ENCODE results near the gene CDKL4.
"Not testable (repeated sequence)": the region's sequence is repeated elsewhere in the genome, so short reads cannot be mapped to it uniquely, and the experiment has no call there.

Gene CDKL4

DNA sequence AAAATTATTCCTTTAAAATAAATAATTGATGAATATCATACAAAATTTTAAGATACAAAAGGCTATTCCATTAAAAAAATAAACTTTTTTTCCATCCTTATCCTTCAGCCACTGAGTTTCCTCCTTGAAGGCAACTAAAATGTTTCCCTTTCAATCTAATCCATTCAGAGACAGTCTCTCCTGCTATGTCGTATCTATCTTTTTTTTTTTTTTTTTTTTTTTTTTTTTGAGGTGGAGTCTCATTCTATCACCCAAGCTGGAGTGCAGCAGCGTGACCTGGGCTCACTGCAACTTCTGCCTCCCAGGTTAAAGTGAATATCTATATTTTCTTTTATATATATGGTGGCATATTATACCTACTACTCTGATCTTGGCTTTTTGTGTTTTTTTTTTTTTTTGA lies 91.3 kb downstream of the CDKL4 start:
- H3K9ac ChIP-seq (ENCODE audit: low read length), result no peak overlapping the region
- no peaks in the 10 kb centered on the region for H3K27me3 ChIP-seq (ENCODE audit: control insufficient read depth in 1 of 2, insufficient read depth in 2 of 2, low read length in 2 of 2)
- no peaks in the 10 kb centered on the region for H3K36me3 ChIP-seq (ENCODE audit: insufficient read depth, low read length)
- no peaks in the 10 kb centered on the region for H3K4me1 ChIP-seq (ENCODE audit: insufficient read depth, low read length)
- H3K27ac ChIP-seq (ENCODE audit: low read depth, low read length), result no peak overlapping the region
- no peak overlapping the region for H3K4me3 ChIP-seq (ENCODE audit: low read depth in 1 of 2, low read length in 2 of 2)
- no peaks in the 10 kb centered on the region for H3K9me3 ChIP-seq (ENCODE audit: low read length)

DNA sequence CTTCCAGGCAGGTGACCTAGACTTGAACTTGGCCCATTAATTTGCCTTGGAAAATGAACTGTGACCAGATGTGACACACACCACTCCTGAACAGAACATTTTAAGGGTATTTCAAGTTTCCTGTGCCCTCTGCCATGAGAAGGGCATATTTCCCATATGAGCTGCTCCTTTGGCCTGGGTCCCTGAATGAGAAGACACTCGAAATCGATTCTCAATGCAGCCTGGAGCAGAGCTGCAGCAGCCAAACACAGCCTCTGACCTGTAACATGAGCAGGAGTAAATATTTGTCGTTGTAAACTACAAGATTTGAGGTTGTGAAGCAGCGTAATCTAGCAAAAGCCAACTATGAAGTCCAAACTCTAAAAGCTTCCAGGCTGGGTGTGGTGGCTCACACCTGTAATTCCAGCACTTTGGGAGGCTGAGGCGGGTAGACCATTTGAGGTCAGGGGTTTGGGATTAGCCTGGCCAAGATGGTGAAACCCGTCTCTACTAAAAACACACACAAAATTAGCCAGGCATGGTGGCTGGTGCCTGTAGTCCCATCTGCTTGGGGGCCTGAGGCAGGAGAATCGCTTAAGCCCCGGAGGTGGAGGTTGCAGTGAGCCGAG lies 92.8 kb downstream of the CDKL4 start:
- H3K4me3 ChIP-seq (ENCODE audit: low read depth in 1 of 2, low read length in 2 of 2), result no peak overlapping the region
- H3K27me3 ChIP-seq (ENCODE audit: control insufficient read depth in 1 of 2, insufficient read depth in 2 of 2, low read length in 2 of 2), result no peaks in the 10 kb centered on the region
- no peaks in the 10 kb centered on the region for H3K4me1 ChIP-seq (ENCODE audit: insufficient read depth, low read length)
- no peaks in the 10 kb centered on the region for H3K9me3 ChIP-seq (ENCODE audit: low read length)
- no peak overlapping the region for H3K9ac ChIP-seq (ENCODE audit: low read length)
- no peak overlapping the region for H3K27ac ChIP-seq (ENCODE audit: low read depth, low read length)
- H3K36me3 ChIP-seq (ENCODE audit: insufficient read depth, low read length), result no peaks in the 10 kb centered on the region

- H3K4me1 ChIP-seq (ENCODE audit: insufficient read depth, low read length), result no peaks in the 10 kb centered on the region
- H3K9ac ChIP-seq (ENCODE audit: low read length), result no peak overlapping the region
- H3K27ac ChIP-seq (ENCODE audit: low read depth, low read length), result no peak overlapping the region
- H3K36me3 ChIP-seq (ENCODE audit: insufficient read depth, low read length), result no peaks in the 10 kb centered on the region
- no peaks in the 10 kb centered on the region for H3K9me3 ChIP-seq (ENCODE audit: low read length)
- no peaks in the 10 kb centered on the region for H3K27me3 ChIP-seq (ENCODE audit: control insufficient read depth in 1 of 2, insufficient read depth in 2 of 2, low read length in 2 of 2)
- no peak overlapping the region for H3K4me3 ChIP-seq (ENCODE audit: low read depth in 1 of 2, low read length in 2 of 2)
These were observed 93.6 kb downstream of the CDKL4 start for GRCh38 chr2:39150102-39150562.

GRCh38 chr2:39146630-39147029 lies 97.1 kb downstream of the CDKL4 start:
- Histone ChIP-seq H3K27ac (ENCODE audit: low read depth, low read length) (no peak overlapping the region), H3K27me3 (ENCODE audit: control insufficient read depth in 1 of 2, insufficient read depth in 2 of 2, low read length in 2 of 2) (no peaks in the 10 kb centered on the region), H3K36me3 (ENCODE audit: insufficient read depth, low read length) (no peaks in the 10 kb centered on the region), H3K4me3 (ENCODE audit: low read depth in 1 of 2, low read length in 2 of 2) (no peak overlapping the region), H3K9ac (ENCODE audit: low read length) (no peak overlapping the region), H3K9me3 (ENCODE audit: low read length) (no peaks in the 10 kb centered on the region), H3K4me1 (ENCODE audit: insufficient read depth, low read length) (peaks cover 4% of the 10 kb centered on the region)

DNA sequence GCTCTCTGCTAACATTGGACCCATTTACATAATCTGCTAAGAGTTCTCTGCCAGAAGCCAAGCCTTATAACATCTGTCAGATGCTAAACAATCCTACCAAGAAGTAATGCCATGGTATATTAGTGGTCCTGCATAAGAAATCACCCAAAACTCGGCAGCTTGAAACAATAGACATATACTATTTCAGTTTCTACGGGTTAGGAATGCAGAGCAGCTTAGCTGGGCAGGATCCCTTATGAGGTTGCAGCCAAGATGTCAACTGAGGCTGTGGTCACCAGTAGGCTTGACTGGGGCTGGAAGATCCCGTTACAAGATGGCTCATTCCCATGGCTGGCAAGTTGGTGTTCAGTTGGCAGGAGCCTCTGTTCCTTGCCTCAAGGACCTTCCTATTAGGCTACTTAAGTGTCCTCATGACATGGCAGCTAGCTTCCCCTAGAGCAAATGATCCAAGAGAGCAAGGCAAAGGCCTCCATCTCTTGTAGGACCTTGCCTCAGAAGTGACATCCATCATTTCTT lies 97.8 kb downstream of the CDKL4 start:
- Histone ChIP-seq H3K9me3 (ENCODE audit: low read length) (no peaks in the 10 kb centered on the region), H3K27ac (ENCODE audit: low read depth, low read length) (no peak overlapping the region), H3K27me3 (ENCODE audit: control insufficient read depth in 1 of 2, insufficient read depth in 2 of 2, low read length in 2 of 2) (no peaks in the 10 kb centered on the region), H3K4me3 (ENCODE audit: low read depth in 1 of 2, low read length in 2 of 2) (no peak overlapping the region), H3K9ac (ENCODE audit: low read length) (no peak overlapping the region), H3K36me3 (ENCODE audit: insufficient read depth, low read length) (no peaks in the 10 kb centered on the region), H3K4me1 (ENCODE audit: insufficient read depth, low read length) (peaks cover 4% of the 10 kb centered on the region)

DNA sequence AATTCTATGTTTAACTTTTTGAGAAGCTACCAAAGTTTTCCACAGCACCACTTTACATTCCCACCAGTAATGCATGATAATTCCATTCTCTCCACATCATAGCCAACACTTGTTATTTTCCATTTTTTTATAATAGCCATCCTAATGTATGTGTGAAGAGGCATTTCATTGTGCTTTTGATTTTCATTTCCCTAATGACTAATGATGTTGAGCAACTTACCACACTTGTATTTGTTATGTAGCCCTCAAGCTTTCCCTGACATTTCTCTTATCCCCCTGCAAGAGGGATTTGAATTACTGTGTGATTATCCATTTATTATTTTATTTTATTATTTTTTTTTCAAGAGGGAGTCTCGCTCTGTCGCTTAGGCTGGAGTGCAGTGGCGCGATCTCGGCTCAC lies 99.4 kb downstream of the CDKL4 start:
- no peak overlapping the region for H3K9ac ChIP-seq (ENCODE audit: low read length)
- H3K27me3 ChIP-seq (ENCODE audit: control insufficient read depth in 1 of 2, insufficient read depth in 2 of 2, low read length in 2 of 2), result no peaks in the 10 kb centered on the region
- no peaks in the 10 kb centered on the region for H3K36me3 ChIP-seq (ENCODE audit: insufficient read depth, low read length)
- H3K4me1 ChIP-seq (ENCODE audit: insufficient read depth, low read length), result peaks cover 4% of the 10 kb centered on the region
- H3K9me3 ChIP-seq (ENCODE audit: low read length), result no peaks in the 10 kb centered on the region
- H3K4me3 ChIP-seq (ENCODE audit: low read depth in 1 of 2, low read length in 2 of 2), result no peak overlapping the region
- H3K27ac ChIP-seq (ENCODE audit: low read depth, low read length), result no peak overlapping the region

- Histone ChIP-seq H3K27me3 (ENCODE audit: control insufficient read depth in 1 of 2, insufficient read depth in 2 of 2, low read length in 2 of 2) (no peaks in the 10 kb centered on the region), H3K4me1 (ENCODE audit: insufficient read depth, low read length) (peaks cover 4% of the 10 kb centered on the region), H3K9ac (ENCODE audit: low read length) (no peak overlapping the region), H3K27ac (ENCODE audit: low read depth, low read length) (no peak overlapping the region), H3K9me3 (ENCODE audit: low read length) (no peaks in the 10 kb centered on the region), H3K4me3 (ENCODE audit: low read depth in 1 of 2, low read length in 2 of 2) (no peak overlapping the region), H3K36me3 (ENCODE audit: insufficient read depth, low read length) (no peaks in the 10 kb centered on the region)
These were observed 100.7 kb downstream of the CDKL4 start for GRCh38 chr2:39142904-39143605.

- H3K9ac ChIP-seq (ENCODE audit: low read length), result no peak overlapping the region
- no peak overlapping the region for H3K27ac ChIP-seq (ENCODE audit: low read depth, low read length)
- peaks cover 4% of the 10 kb centered on the region for H3K4me1 ChIP-seq (ENCODE audit: insufficient read depth, low read length)
These were observed 102.2 kb downstream of the CDKL4 start for GRCh38 chr2:39141334-39142271.

GRCh38 chr2:39140948-39141333 lies 102.8 kb downstream of the CDKL4 start:
- H3K4me1 ChIP-seq (ENCODE audit: insufficient read depth, low read length); H3K9ac ChIP-seq (ENCODE audit: low read length); H3K36me3 ChIP-seq (ENCODE audit: insufficient read depth, low read length); H3K27me3 ChIP-seq (ENCODE audit: control insufficient read depth in 1 of 2, insufficient read depth in 2 of 2, low read length in 2 of 2); H3K9me3 ChIP-seq (ENCODE audit: low read length); H3K4me3 ChIP-seq (ENCODE audit: low read depth in 1 of 2, low read length in 2 of 2); H3K27ac ChIP-seq (ENCODE audit: low read depth, low read length): not testable (repeated sequence)

More at GRCh38 chr2:39141334-39142271, 102.2 kb downstream of the CDKL4 start:
- Histone ChIP-seq H3K27me3 (ENCODE audit: control insufficient read depth in 1 of 2, insufficient read depth in 2 of 2, low read length in 2 of 2) (no peaks in the 10 kb centered on the region), H3K4me3 (ENCODE audit: low read depth in 1 of 2, low read length in 2 of 2) (no peak overlapping the region), H3K9me3 (ENCODE audit: low read length) (no peaks in the 10 kb centered on the region), H3K36me3 (ENCODE audit: insufficient read depth, low read length) (no peaks in the 10 kb centered on the region)

GRCh38 chr2:39140322-39140847 lies 103.4 kb downstream of the CDKL4 start:
- no peaks in the 10 kb centered on the region for H3K27me3 ChIP-seq (ENCODE audit: control insufficient read depth in 1 of 2, insufficient read depth in 2 of 2, low read length in 2 of 2)
- H3K9ac ChIP-seq (ENCODE audit: low read length), result no peak overlapping the region
- no peak overlapping the region for H3K4me3 ChIP-seq (ENCODE audit: low read depth in 1 of 2, low read length in 2 of 2)
- H3K9me3 ChIP-seq (ENCODE audit: low read length), result no peaks in the 10 kb centered on the region
- no peak overlapping the region for H3K27ac ChIP-seq (ENCODE audit: low read depth, low read length)
- H3K36me3 ChIP-seq (ENCODE audit: insufficient read depth, low read length), result no peaks in the 10 kb centered on the region
- H3K4me1 ChIP-seq (ENCODE audit: insufficient read depth, low read length), result peaks cover 4% of the 10 kb centered on the region

Measured in muscle layer of colon (tissue), 2 donors.